C1 segment of cervical spinal cord (tissue), 14 donors: Measurements from ENCODE around the gene TANC1.
"Not testable (repeated sequence)": the region's sequence is repeated elsewhere in the genome, so short reads cannot be mapped to it uniquely, and the experiment has no call there.

Experiments
- DNase-seq, 14 donors: peaks; one replicate each; lab custom pipeline; 2025; lab: John Stamatoyannopoulos, UW

TANC1 gene

GRCh38 chr2:159086826-159087225 is 118.4 kb downstream of the TANC1 start:
- DNase-seq = no peak

- no peak for DNase-seq
Observed at GRCh38 chr2:159088906-159089305, 120.5 kb downstream of the TANC1 start.

GRCh38 chr2:159089543-159089942 is 121.1 kb downstream of the TANC1 start:
- DNase-seq = peak in 7 of 14 donors; percentile 21 to 89 (median 37)

- peak in 3 of 14 donors; percentile 11 to 97 (median 35) for DNase-seq
Observed at GRCh38 chr2:159090514-159091201, 122.2 kb downstream of the TANC1 start.

- DNase-seq = peak in 1 of 14 donors; percentile 24
Observed at GRCh38 chr2:159091381-159091780, 122.9 kb downstream of the TANC1 start.

GRCh38 chr2:159091976-159092375 is 123.5 kb downstream of the TANC1 start:
- no peak for DNase-seq

- no peak for DNase-seq
Observed at GRCh38 chr2:159093497-159093896, 125.1 kb downstream of the TANC1 start.

GRCh38 chr2:159094173-159094737 is 125.8 kb downstream of the TANC1 start:
- peak in 4 of 14 donors; percentile 23 to 45 (median 34) for DNase-seq

GRCh38 chr2:159095813-159096212 is 127.4 kb downstream of the TANC1 start:
- DNase-seq = no peak

GRCh38 chr2:159096302-159096855 is 127.9 kb downstream of the TANC1 start:
- not testable (repeated sequence) for DNase-seq

- no peak for DNase-seq
Observed at GRCh38 chr2:159096901-159097300, 128.5 kb downstream of the TANC1 start.

GRCh38 chr2:159098361-159098760 is 129.9 kb downstream of the TANC1 start:
- no peak for DNase-seq

- no peak for DNase-seq
Observed at GRCh38 chr2:159098921-159099411, 130.5 kb downstream of the TANC1 start.

GRCh38 chr2:159101755-159102489 is 133.5 kb downstream of the TANC1 start:
- peak in 3 of 14 donors; percentile 14 to 25 (median 19) for DNase-seq

- DNase-seq = no peak
Observed at GRCh38 chr2:159103411-159103810, 135.0 kb downstream of the TANC1 start.

- DNase-seq = no peak
Observed at GRCh38 chr2:159106109-159106508, 137.7 kb downstream of the TANC1 start.

GRCh38 chr2:159108181-159108893 is 139.9 kb downstream of the TANC1 start:
- peak in 2 of 14 donors; percentile 34 to 92 for DNase-seq

GRCh38 chr2:159109517-159109916 is 141.1 kb downstream of the TANC1 start:
- DNase-seq = no peak

GRCh38 chr2:159110784-159111183 is 142.3 kb downstream of the TANC1 start:
- DNase-seq = peak in 1 of 14 donors; percentile 6

GRCh38 chr2:159111346-159111927 is 143.0 kb downstream of the TANC1 start:
- peak in 8 of 14 donors; percentile 18 to 78 (median 44) for DNase-seq

GRCh38 chr2:159114835-159115234 is 146.4 kb downstream of the TANC1 start:
- no peak for DNase-seq
